ENCODE measurements around the gene THSD7A.
A peak's percentile ranks its signal among the peaks of the same experiment; 100 is the strongest.

The THSD7A gene

GRCh38 chr7:11410656-11411644 is 421.0 kb downstream of the THSD7A start:
- no peak for DNase-seq (ENCODE audit: low read depth)

GRCh38 chr7:11404355-11404754 is 427.6 kb downstream of the THSD7A start:
- no peak for DNase-seq (ENCODE audit: low read depth)

GRCh38 chr7:11403781-11404180 is 428.2 kb downstream of the THSD7A start:
- DNase-seq (ENCODE audit: low read depth) = no peak

GRCh38 chr7:11394438-11394837 is 437.6 kb downstream of the THSD7A start:
- DNase-seq (ENCODE audit: low read depth) = no peak

GRCh38 chr7:11379641-11380040 is 452.4 kb downstream of the THSD7A start:
- no peak for DNase-seq (ENCODE audit: low read depth)

GRCh38 chr7:11376529-11376928 is 455.5 kb downstream of the THSD7A start:
- no peak for DNase-seq (ENCODE audit: low read depth)

- DNase-seq (ENCODE audit: low read depth) = no peak
Measured at GRCh38 chr7:11374629-11375028, 457.4 kb downstream of the THSD7A start.

GRCh38 chr7:11373546-11374142 is 458.4 kb downstream of the THSD7A start:
- DNase-seq (ENCODE audit: low read depth) = no peak

- no peak for DNase-seq (ENCODE audit: low read depth)
Measured at GRCh38 chr7:11369696-11370095, 462.3 kb downstream of the THSD7A start.

GRCh38 chr7:11366118-11366517 is 465.9 kb downstream of the THSD7A start:
- DNase-seq (ENCODE audit: low read depth) = no peak

GRCh38 chr7:11358637-11359036 is 473.4 kb downstream of the THSD7A start:
- DNase-seq (ENCODE audit: low read depth) = no peak

GRCh38 chr7:11355399-11356005 is 476.5 kb downstream of the THSD7A start:
- DNase-seq (ENCODE audit: low read depth) = no peak

GRCh38 chr7:11346302-11346701 is 485.7 kb downstream of the THSD7A start:
- no peak for DNase-seq (ENCODE audit: low read depth)

GRCh38 chr7:11345621-11346020 is 486.4 kb downstream of the THSD7A start:
- peak; percentile 67 for DNase-seq (ENCODE audit: low read depth)

GRCh38 chr7:11343818-11344413 is 488.1 kb downstream of the THSD7A start:
- peak; percentile 29 for DNase-seq (ENCODE audit: low read depth)

- no peak for DNase-seq (ENCODE audit: low read depth)
Measured at GRCh38 chr7:11343136-11343535, 488.9 kb downstream of the THSD7A start.

GRCh38 chr7:11341285-11341944 is 490.6 kb downstream of the THSD7A start:
- peak; percentile 20 for DNase-seq (ENCODE audit: low read depth)

- DNase-seq (ENCODE audit: low read depth) = no peak
Measured at GRCh38 chr7:11336432-11336831, 495.6 kb downstream of the THSD7A start.

GRCh38 chr7:11335947-11336346 is 496.1 kb downstream of the THSD7A start:
- DNase-seq (ENCODE audit: low read depth) = no peak

GRCh38 chr7:11332865-11333228 is 499.2 kb downstream of the THSD7A start:
- no peak for DNase-seq (ENCODE audit: low read depth)

- DNase-seq (ENCODE audit: low read depth) = no peak
Measured at GRCh38 chr7:11332186-11332864, 499.7 kb downstream of the THSD7A start.
